RPMI8226 (cell line): ENCODE measurements around the gene IL6R.
"Not testable (repeated sequence)": the region's sequence is repeated elsewhere in the genome, so short reads cannot be mapped to it uniquely, and the experiment has no call there.

Source experiments
- DNase-seq: peaks from one replicate; pipeline ENCODE4 v3.0.0-alpha.2; 2015

IL6R gene

GRCh38 chr1:154407198-154408091 is 2.3 kb downstream of the IL6R start:
- DNase-seq = peak; percentile 83

- DNase-seq = peak; percentile 26
Observed at GRCh38 chr1:154408174-154408777, 3.1 kb downstream of the IL6R start.

GRCh38 chr1:154410185-154410827 is 5.2 kb downstream of the IL6R start:
- no peak for DNase-seq

GRCh38 chr1:154411525-154411924 is 6.4 kb downstream of the IL6R start:
- DNase-seq = no peak

GRCh38 chr1:154413177-154413783 is 8.1 kb downstream of the IL6R start:
- DNase-seq = no peak

GRCh38 chr1:154414606-154415005 is 9.5 kb downstream of the IL6R start:
- no peak for DNase-seq

GRCh38 chr1:154416471-154417337 is 11.6 kb downstream of the IL6R start:
- DNase-seq = no peak

- DNase-seq = no peak
Observed at GRCh38 chr1:154417338-154417608, 12.1 kb downstream of the IL6R start.

GRCh38 chr1:154418062-154418921 is 13.1 kb downstream of the IL6R start:
- DNase-seq = peak; percentile 49

- DNase-seq = no peak
Observed at GRCh38 chr1:154418923-154419619, 13.9 kb downstream of the IL6R start.

- DNase-seq = peak; percentile 53
Observed at GRCh38 chr1:154419620-154420571, 14.8 kb downstream of the IL6R start.

- no peak for DNase-seq
Observed at GRCh38 chr1:154420961-154421924, 16.1 kb downstream of the IL6R start.

- not testable (repeated sequence) for DNase-seq
Observed at GRCh38 chr1:154422049-154422448, 16.9 kb downstream of the IL6R start.

GRCh38 chr1:154422521-154422920 is 17.4 kb downstream of the IL6R start:
- no peak for DNase-seq

GRCh38 chr1:154423304-154423987 is 18.3 kb downstream of the IL6R start:
- DNase-seq = no peak

GRCh38 chr1:154423988-154424326 is 18.8 kb downstream of the IL6R start:
- DNase-seq = no peak

GRCh38 chr1:154425172-154425571 is 20.0 kb downstream of the IL6R start:
- DNase-seq = no peak
